Sigmoid colon (tissue), 7 donors: Measurements from ENCODE around the gene TOMM70. TPM values are rescaled to one million over a fixed set of nuclear protein-coding genes. Genes with fewer than 3 reads are reported as not detected.
A peak's percentile ranks its signal among the peaks of the same experiment; 100 is the strongest.

Experiments used
- DNase-seq: peaks from one replicate; pipeline ENCODE4 v3.0.0-alpha.2; 2019
- H3K27ac ChIP-seq, 4 donors: fragments of 200-600 bp; sonication (generic); one replicate each; pipeline ENCODE4 v1.5.1; 2016 to 2019; ENCODE audit warnings: mild to moderate bottlenecking in 1 of 4
- H3K27me3 ChIP-seq, 3 donors: fragments of 200-600 bp; sonication (generic); one replicate each; pipeline ENCODE4 v1.5.1; 2019; ENCODE audit warnings: mild to moderate bottlenecking in 1 of 3
- H3K36me3 ChIP-seq, 4 donors: fragments of 200-600 bp; sonication (generic); one replicate each; pipeline ENCODE4 v1.5.1; 2016 to 2019
- H3K4me1 ChIP-seq, 4 donors: fragments of 200-600 bp; sonication (generic); one replicate each; pipeline ENCODE4 v1.5.1; 2017 to 2019
- H3K4me3 ChIP-seq, 4 donors: fragments of 200-600 bp; sonication (generic); one replicate each; pipeline ENCODE4 v1.5.1; 2017 to 2019; ENCODE audit warnings: mild to moderate bottlenecking in 2 of 4, moderate library complexity in 1 of 4
- H3K9me3 ChIP-seq, 4 donors: fragments of 200-600 bp in 3 of 4; sonication (generic) in 3 of 4; one replicate each; pipeline versions ENCODE4 v1.5.1 to v1.6.1; 2013 to 2019
- EP300 ChIP-seq, 4 donors: sonication (generic); formaldehyde crosslinking; IDR thresholded peaks; one replicate each; pipeline ENCODE4 v1.6.1; 2017; ENCODE audit warnings: antibody characterized with exemption in 4 of 4
- POLR2A ChIP-seq, 2 donors: fragments of 450-650 bp; IDR thresholded peaks; one replicate each; pipeline ENCODE4 v1.6.1; 2016; ENCODE audit warnings: antibody characterized with exemption in 2 of 2, mild to moderate bottlenecking in 2 of 2, moderate library complexity in 2 of 2
- POLR2AphosphoS5 ChIP-seq, 4 donors: sonication (generic); formaldehyde crosslinking; IDR thresholded peaks; one replicate each; pipeline ENCODE4 v1.6.1; 2017; ENCODE audit warnings: antibody characterized with exemption in 4 of 4
- WGBS, 2 donors: extraction: QIAGEN DNeasy Blood & Tissue Kit; methylation state at CpG; one replicate each; pipeline ENCODE4 v1.1.7; 2013; 5-methylcytosine and 5-hydroxymethylcytosine counted together
- intact Hi-C: fragments of 100-400 bp; cut with DNase I; formaldehyde crosslinking; loops from one replicate; pipeline ENCODE4 v1.15.1; 2023
- polyA plus RNA-seq, 3 donors: library from polyadenylated mRNA; stranded (reverse); fragments of 200-250 nt; gene quantifications; one replicate each; pipeline ENCODE4 v1.2.3, GENCODE V29; 2013
- total RNA-seq, 4 donors: library from RNA; depleted of rRNA; stranded (reverse); fragments of >200 nt; gene quantifications; one replicate each; pipeline ENCODE4 v1.1.0, GENCODE V29; 2016
- TF ChIP-seq, protein P1 (sequence below), 4 experiments: fragments of 450-650 bp in 3 of 4; fragments of 200-600 bp in 1 of 4; IDR thresholded peaks; one replicate each; pipeline ENCODE4 v1.5.1; 2016 to 2019; ENCODE audit warnings: antibody characterized with exemption in 4 of 4, mild to moderate bottlenecking in 3 of 4, moderate library complexity in 2 of 4
- donor health status: healthy with polysubstance abuse.
- donor health status: Bipolar disorder and iron deficiency.
- donor health status: healthy.

TOMM70 gene
- total and polyA plus RNA-seq, 7 donors: 17.4 to 54.9 (median 49.6) TPM

GRCh38 chr3:100404250-100404548, 3.3 kb upstream of the TOMM70 start:
- no peak overlapping the region for H3K27ac ChIP-seq
- no peak for DNase-seq
- peaks cover 0 to 3% (median 0%) of the 10 kb centered on the region in 4 donors for H3K9me3 ChIP-seq
- 87 to 98% methylated on average over 1 of the region's 1 CpG for WGBS, 2 donors
- intact Hi-C loops: loop anchor here (5.0 kb wide), 1 partner anchor 303 kb away; the partner anchor contains the start of gene TFG
- peaks cover 0 to 34% (median 33%) of the 10 kb centered on the region in 4 donors for H3K4me1 ChIP-seq
- TF ChIP-seq, protein P1, sequence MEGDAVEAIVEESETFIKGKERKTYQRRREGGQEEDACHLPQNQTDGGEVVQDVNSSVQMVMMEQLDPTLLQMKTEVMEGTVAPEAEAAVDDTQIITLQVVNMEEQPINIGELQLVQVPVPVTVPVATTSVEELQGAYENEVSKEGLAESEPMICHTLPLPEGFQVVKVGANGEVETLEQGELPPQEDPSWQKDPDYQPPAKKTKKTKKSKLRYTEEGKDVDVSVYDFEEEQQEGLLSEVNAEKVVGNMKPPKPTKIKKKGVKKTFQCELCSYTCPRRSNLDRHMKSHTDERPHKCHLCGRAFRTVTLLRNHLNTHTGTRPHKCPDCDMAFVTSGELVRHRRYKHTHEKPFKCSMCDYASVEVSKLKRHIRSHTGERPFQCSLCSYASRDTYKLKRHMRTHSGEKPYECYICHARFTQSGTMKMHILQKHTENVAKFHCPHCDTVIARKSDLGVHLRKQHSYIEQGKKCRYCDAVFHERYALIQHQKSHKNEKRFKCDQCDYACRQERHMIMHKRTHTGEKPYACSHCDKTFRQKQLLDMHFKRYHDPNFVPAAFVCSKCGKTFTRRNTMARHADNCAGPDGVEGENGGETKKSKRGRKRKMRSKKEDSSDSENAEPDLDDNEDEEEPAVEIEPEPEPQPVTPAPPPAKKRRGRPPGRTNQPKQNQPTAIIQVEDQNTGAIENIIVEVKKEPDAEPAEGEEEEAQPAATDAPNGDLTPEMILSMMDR (IDR thresholded peaks at IDR 0.05): no peak
- TF ChIP-seq EP300 (IDR thresholded peaks at IDR 0.05) (no peak), POLR2A (IDR thresholded peaks at IDR 0.05) (no peak), POLR2AphosphoS5 (IDR thresholded peaks at IDR 0.05) (no peak)
- no peaks in the 10 kb centered on the region for H3K36me3 ChIP-seq
- H3K27me3 ChIP-seq: no peaks in the 10 kb centered on the region
- H3K4me3 ChIP-seq: no peak overlapping the region

GRCh38 chr3:100403362-100404249, 2.7 kb upstream of the TOMM70 start:
- TF ChIP-seq EP300 (IDR thresholded peaks at IDR 0.05) (no peak), POLR2AphosphoS5 (IDR thresholded peaks at IDR 0.05) (no peak), POLR2A (IDR thresholded peaks at IDR 0.05) (no peak)
- TF ChIP-seq, protein P1 (IDR thresholded peaks at IDR 0.05): no peak
- 87 to 91% methylated on average over 5 of the region's 5 CpGs for WGBS, 2 donors
- DNase-seq: no peak
- intact Hi-C loops: loop anchor here (5.0 kb wide), 1 partner anchor 304 kb away; the partner anchor contains the start of gene TFG
- no peaks in the 10 kb centered on the region for H3K27me3 ChIP-seq
- H3K4me3 ChIP-seq: peak overlapping the region in 1 of 4 donors; percentile 99
- H3K36me3 ChIP-seq: no peaks in the 10 kb centered on the region
- H3K4me1 ChIP-seq: peaks cover 0 to 40% (median 38%) of the 10 kb centered on the region in 4 donors
- no peak overlapping the region for H3K27ac ChIP-seq
- peaks cover 0 to 3% (median 0%) of the 10 kb centered on the region in 4 donors for H3K9me3 ChIP-seq

DNA sequence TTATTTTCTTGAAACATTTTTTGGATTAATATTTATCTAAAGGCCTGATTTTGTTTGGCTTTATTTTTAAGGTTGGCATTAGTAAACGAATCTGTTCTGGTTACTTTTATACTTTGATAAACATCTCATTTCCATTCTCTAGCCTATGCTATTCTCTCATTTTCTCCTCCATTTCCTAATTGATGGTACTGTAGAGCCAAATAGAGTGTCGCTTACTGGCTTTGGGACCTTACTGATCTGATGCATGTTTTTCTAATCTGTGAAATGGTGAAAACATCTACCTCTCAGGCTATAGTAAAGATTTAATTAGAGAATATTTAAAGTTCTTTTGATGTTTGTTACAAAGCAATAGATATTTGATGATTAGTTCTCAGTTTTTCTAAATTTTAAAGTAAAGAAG, 2.0 kb upstream of the TOMM70 start:
- Histone ChIP-seq H3K27me3 (no peaks in the 10 kb centered on the region), H3K4me1 (peaks cover 0 to 46% (median 38%) of the 10 kb centered on the region in 4 donors), H3K36me3 (no peaks in the 10 kb centered on the region), H3K27ac (no peak overlapping the region), H3K9me3 (peaks cover 0 to 3% (median 0%) of the 10 kb centered on the region in 4 donors), H3K4me3 (peak overlapping the region in 2 of 4 donors; percentile 77 to 99)
- no peak for DNase-seq
- TF ChIP-seq, protein P1 (IDR thresholded peaks at IDR 0.05): no peak
- TF ChIP-seq POLR2A (IDR thresholded peaks at IDR 0.05) (no peak), POLR2AphosphoS5 (IDR thresholded peaks at IDR 0.05) (no peak), EP300 (IDR thresholded peaks at IDR 0.05) (no peak)
- intact Hi-C loops: loop anchor here (5.0 kb wide), 1 partner anchor 304 kb away; the partner anchor contains the start of gene TFG
- 54 to 62% methylated on average over 2 of the region's 2 CpGs for WGBS, 2 donors

DNA sequence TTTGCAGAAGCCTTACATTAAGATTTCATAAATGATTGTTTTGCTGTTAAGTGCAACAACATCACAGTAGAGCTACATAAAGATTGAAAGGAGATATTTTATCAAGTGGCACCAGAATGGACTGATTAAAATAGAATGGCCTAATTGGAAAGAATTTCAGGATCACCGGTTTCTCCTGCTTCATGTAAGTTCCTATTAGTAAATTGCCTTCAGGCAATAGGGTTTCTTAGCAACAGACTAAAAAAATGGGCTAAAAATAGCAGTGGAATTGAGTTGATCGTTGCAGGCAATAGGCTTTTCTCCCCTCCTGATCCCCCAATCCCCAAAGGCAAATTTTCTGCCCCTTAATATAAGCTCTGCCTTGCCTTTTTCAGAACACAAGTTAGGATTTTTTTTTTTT, 1.4 kb upstream of the TOMM70 start:
- H3K4me1 ChIP-seq: peaks cover 0 to 51% (median 38%) of the 10 kb centered on the region in 4 donors
- H3K27me3 ChIP-seq: no peaks in the 10 kb centered on the region
- no peaks in the 10 kb centered on the region for H3K36me3 ChIP-seq
- DNase-seq: no peak
- 3 to 8% methylated on average over 2 of the region's 2 CpGs for WGBS, 2 donors
- peak overlapping the region; percentile 77 to 99 (median 87) for H3K4me3 ChIP-seq
- intact Hi-C loops: loop anchor here (5.0 kb wide), 1 partner anchor 305 kb away; the partner anchor contains the start of gene TFG
- no peak for TF ChIP-seq POLR2AphosphoS5 (IDR thresholded peaks at IDR 0.05)
- no peak for TF ChIP-seq POLR2A (IDR thresholded peaks at IDR 0.05)
- TF ChIP-seq, protein P1 (IDR thresholded peaks at IDR 0.05): no peak
- TF ChIP-seq EP300 (IDR thresholded peaks at IDR 0.05): no peak
- H3K27ac ChIP-seq: peak overlapping the region; percentile 89 to 98 (median 91)
- peaks cover 0 to 3% (median 0%) of the 10 kb centered on the region in 4 donors for H3K9me3 ChIP-seq
